HG02970 (cell line): Measurements from ENCODE around the gene MUC7.

Source experiments
- ATAC-seq: cut with Tn5 transposase; IDR thresholded peaks from one replicate; pipeline ENCODE4 v1.9.1; 2021; ENCODE audit warnings: mild to moderate bottlenecking, moderate library complexity, moderate number of reproducible peaks; ENCODE audit not compliant: unreplicated experiment, low FRiP score

The MUC7 gene

DNA sequence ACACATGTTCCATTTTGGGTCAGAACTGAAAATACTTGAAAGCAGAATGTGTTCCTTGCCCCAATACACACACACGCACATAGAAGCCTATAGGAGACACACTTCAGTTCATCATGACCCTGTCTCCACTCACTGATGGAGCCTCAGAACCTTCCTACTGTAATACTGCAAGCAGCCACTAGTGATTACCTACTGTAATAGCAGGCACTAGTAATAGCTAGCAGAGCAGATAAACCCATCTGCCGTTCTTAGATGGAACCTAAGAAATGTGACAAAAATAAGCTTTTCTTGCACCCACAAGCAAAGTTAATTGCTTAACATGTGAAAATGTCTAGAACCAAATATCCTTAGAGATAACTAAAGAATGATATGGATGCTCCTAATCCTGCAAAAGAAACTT, 60.0 kb downstream of the MUC7 start:
- ATAC-seq, result no peak
